ENCODE measurements around the gene SAMD4A.
A peak's percentile ranks its signal among the peaks of the same experiment; 100 is the strongest.

SAMD4A gene

GRCh38 chr14:54660604-54661111 is 93.7 kb downstream of the SAMD4A start:
- DNase-seq (no peak), ATAC-seq (no peak)

GRCh38 chr14:54662491-54663133 is 95.7 kb downstream of the SAMD4A start:
- DNase-seq (no peak), ATAC-seq (no peak)

DNA sequence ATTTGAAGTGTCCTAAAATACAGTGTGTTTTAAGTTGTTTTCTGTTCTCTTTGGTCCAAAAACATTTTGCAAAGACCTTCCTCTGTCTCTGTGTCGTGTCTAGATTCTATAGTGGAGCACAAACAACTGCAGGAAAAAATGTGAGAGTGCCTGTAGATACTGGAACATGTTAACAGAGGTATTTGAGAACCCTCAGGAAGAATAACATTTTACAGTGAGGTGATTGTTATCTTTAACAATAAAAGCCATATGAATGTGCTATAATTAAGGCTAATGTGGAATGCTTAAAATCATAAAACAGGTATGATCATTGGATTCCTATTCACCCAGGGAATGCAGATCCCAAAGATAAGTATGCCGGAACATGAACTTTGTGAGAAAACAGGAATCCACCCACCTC is 98.0 kb downstream of the SAMD4A start:
- ATAC-seq (no peak), DNase-seq (no peak)

DNA sequence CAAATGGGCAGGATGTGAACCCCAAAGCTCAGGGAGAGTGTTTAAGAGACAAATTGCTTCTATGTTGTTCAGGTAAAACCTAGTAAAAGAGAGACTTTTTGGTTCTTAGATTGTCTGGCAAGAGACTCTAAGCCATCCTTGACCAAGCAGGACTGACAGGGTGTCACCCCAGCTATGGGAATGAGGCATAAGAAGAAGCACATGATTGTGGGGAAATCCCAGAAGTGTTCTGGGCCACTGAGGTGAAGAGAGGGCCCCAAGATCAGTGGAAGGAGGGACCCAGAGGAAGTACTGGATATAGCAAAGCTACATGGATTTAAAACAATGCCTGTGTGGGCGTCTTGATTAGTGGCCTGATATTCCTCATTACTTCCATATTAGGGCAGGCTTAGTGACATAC is 99.0 kb downstream of the SAMD4A start:
- ATAC-seq = no peak
- DNase-seq = no peak

DNA sequence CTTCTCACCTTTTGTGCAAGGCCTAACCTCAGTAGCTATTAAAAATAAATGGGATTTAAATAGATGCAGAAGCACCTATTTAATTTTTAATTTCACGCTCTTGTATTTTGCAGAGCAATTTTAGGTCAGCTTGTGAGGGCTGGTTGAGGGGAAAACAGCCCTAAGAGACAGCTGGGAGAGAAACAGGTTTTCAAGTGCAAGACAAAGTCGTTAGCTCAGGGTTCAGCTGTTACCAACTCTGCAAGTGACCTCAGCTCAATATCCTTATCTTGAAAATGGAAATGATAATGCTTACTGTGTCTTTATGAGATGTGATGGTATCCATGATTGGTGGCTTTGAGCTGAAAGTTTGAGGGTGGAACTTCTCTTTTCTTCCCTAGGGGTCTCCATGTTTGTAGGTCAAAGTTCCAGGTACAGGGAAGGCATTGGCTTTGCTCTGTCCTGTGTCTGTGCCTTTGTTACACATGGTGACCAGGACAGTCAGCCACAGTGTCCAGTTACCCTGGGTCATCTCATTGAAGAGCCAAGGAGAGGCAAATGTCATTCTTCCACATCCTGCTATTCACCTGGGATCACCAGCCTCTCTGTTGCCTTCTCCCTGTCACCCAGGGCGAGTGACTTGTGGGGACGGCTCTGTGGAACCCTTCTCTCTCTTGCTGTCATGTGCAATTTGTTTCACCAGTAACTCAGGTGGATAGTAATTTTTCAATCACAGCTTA is 100.3 kb downstream of the SAMD4A start:
- ATAC-seq = no peak
- no peak for DNase-seq

GRCh38 chr14:54667764-54668163 is 100.8 kb downstream of the SAMD4A start:
- ATAC-seq = no peak
- DNase-seq = no peak

DNA sequence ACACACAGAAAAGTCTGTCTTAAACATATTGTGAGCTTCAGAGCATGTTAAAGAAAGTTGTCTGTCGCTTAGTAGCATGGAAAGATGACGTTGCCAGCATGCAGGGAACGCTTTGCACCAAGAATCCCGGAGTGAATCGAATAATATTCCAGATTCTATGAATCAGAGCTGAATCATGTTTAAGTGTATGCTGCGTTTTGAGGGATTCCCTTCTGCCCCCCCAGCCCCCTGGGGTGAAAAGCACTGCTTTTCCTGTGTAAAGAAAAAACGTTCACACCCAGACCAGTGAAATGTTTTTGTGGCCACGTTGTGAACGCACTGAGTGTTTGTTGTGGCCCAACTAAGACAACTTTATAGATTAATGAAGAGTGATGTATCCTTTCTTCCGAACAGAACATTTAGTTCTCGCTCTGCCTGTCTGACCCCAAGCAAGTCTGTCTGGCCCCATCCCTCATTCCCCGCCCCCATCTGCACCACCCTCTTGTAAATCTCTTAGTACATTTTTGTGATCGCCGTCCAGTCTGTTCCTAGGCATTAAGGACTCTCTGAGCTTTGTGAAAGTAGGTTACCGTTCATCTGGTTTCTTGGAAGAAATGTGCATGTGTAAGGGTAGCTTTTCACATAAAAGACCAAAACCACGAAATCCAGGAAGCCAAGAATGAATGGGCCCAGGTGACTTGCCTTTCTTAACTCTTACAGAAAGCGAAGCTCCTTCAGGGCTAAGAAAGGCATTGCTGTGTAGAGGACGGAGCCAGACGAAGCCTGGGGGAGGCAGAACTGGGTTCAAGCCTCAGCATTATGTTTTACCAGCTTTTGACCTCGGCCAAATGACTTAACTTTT is 103.0 kb downstream of the SAMD4A start:
- ATAC-seq (peak; percentile 68), DNase-seq (peak; percentile 16)

- DNase-seq (no peak), ATAC-seq (no peak)
Observed at GRCh38 chr14:54671537-54671936, 104.6 kb downstream of the SAMD4A start.

DNA sequence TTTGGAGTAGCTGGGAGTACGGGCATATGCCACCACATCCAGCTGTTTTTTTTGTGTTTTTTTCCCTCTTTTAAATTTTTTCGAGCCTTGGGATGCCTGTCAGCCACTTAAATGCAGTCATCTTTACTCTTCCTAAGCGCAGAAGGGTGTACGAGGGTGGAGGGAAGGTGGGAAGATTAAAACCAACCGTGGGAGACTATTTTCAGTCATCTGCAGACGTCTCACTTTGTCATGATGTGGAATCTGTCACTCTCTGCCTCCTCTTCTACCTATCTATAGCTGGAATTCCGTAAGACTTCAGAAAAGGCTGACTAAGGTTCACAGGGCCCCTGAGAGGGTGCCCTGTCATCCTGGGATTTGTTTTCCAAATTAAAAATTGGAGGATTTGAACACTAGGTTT is 105.3 kb downstream of the SAMD4A start:
- no peak for DNase-seq
- ATAC-seq = no peak

DNA sequence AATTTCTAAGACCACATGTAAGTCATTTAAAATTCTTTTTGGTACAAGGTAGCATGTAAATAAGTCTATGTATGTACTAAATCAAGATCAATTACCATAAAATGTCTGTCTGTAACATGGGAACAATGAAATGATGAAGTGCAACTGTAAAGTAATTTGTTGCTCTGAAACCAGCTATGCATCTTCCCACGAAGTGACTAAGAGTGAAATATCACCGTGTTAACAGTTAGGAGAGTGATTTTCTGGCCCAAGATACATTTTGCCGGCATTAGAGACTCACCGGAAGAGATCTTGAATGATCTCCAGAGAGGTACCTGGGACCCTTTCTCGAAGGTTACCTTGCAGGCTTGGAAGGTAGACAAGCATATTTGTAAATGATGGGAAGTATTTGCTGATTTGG is 105.8 kb downstream of the SAMD4A start:
- ATAC-seq (no peak), DNase-seq (no peak)

GRCh38 chr14:54673193-54674045 is 106.5 kb downstream of the SAMD4A start:
- ATAC-seq = no peak
- DNase-seq = no peak

DNA sequence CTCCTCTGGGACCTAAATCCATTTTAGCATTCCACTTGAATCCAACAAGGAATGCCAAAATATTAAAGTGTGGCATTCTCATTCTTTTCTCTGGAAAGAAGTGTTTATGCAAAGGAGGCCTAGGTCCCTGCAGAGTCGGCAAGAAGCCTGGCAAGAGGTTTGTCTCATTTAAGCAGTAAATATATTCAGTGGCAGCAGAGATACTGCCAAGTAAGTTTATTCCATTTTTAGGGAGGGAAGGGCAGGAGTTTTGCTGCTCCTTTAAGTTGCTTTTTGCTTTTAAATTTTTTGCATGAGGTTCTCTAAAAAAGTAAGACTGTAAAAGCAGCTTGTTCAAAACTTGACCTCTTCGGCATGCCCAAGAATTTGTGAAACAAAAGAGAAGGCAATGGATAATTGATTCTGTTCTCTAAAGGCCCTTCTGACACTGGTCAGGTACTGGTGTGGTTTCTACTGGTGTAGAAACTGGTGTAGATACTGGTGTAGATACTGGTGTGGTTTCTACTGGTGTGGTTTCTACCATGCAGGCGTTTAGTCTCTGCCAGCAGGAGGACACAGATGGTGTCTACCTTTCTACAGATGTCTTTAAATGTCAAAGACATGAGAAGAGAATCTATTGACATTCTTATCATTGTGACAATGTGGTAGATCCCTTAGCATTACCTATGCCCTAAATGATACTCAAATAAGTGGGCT is 107.3 kb downstream of the SAMD4A start:
- no peak for DNase-seq
- no peak for ATAC-seq

GRCh38 chr14:54675236-54676128 is 108.6 kb downstream of the SAMD4A start:
- no peak for ATAC-seq

DNA sequence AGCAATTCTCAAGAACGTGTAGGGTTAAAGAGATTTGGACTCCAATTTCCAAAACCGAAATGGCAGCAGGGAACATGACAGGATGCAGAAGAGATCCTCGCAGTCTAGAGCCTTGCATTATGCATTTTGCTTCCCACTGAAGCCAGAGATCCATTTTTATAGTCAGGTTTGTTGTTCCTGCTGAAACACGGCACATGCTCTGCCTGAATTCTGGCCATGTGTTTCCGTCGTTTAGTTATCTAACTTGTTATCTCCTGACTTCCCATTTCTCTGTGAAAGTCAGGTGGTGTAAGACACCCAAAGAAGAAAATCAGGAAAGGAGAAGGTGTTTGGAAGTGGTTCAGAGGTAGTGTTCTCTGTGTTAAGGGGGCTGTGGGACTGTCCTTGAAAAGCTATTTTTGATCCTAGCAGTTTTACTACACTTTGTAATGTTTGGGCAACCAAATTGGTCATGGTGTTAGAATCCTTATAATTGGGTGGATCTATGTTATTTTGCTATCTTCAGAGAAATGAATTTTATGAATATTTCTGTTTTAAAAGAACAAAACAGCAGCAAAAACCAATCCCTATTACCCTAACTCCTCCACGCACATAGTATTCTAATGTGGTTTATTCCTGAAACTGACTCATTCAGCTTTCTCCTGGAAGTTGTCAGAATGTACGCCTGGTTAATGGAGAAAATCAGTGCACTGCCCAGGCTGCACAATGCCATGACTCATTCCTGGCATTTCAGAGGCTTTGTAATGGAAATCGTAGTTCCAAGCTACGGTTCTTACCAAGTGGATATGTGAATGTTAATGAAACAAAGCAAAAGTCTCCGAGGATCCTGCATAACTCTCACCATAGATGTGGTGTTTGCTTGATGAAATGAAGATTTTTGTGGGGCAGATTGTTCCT is 110.1 kb downstream of the SAMD4A start:
- DNase-seq (no peak), ATAC-seq (no peak)

More at GRCh38 chr14:54675236-54676128, 108.6 kb downstream of the SAMD4A start:
- DNase-seq = no peak

- ATAC-seq (no peak), DNase-seq (no peak)
Observed at GRCh38 chr14:54680651-54681050, 113.7 kb downstream of the SAMD4A start.

DNA sequence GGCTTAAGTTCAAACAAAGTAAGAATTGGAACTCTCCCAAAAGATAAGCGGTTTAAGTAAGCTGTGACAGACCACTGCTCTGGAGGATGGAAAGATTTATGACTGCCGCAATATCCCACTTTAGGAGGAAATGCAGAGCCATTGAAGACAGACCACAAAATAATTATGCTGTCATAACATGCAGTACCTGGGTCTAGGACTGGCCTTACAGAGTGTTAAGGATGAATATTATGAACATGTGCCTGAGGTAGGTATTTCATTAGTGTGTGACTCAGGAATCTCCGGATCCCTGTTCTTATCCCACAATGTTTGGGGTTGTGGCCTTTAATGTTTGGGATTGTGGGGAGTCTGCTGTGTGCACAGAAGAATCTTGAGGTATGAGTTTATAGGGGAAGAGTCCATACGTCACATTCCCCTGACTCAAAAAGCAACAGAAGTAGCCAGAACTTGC is 114.9 kb downstream of the SAMD4A start:
- no peak for DNase-seq
- ATAC-seq = no peak

DNA sequence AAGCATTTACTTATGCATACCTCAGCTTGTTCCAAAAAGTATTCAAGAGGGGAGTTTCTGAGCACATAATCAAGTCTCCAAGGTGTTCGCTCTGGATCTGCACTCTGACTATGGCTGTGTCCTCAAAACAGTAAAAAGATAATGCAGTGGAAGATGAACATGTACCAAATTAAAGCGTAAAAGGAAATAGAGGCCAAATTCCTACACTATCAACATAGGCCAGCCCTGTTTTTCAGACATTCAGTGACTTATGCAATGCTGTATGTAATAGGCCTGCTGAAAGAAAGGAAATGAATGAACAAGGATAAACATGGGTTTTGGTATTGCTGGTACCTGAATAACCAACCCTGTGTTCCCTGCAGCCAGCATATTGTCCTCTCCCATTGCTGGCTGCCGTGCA is 115.7 kb downstream of the SAMD4A start:
- DNase-seq = no peak
- ATAC-seq = no peak

- no peak for ATAC-seq
- peak; percentile 14 for DNase-seq
Observed at GRCh38 chr14:54683882-54684794, 117.2 kb downstream of the SAMD4A start.

All from stimulated activated naive CD8-positive, alpha-beta T cell treated with anti-CD3 and anti-CD28 coated beads, Interleukin-15, Interleukin-2, amounts not matched to agents 100 U/mL and 50 U/mL, for 24 hours (primary cell).